Natural killer cell (primary cell): ENCODE data around the gene FIZ1. TPM values are rescaled to one million over a fixed set of nuclear protein-coding genes. Genes with fewer than 3 reads are reported as not detected.
A peak's percentile ranks its signal among the peaks of the same experiment; 100 is the strongest.

Experiments used
- ATAC-seq, 3 donors: fragments of 150-1000 bp in 2 of 3; fragments of 200-7000 bp in 1 of 3; cut with Tn5 transposase; 1 replicate in 1 of 3; 2 replicates in 2 of 3; pipeline ENCODE4 v1.10.0; 2021; ENCODE audit warnings: mild to moderate bottlenecking in 2 of 3, moderate library complexity in 2 of 3
- DNase-seq, 2 donors: peaks; one replicate each; pipeline versions ENCODE4 v3.0.0 to v3.0.0-alpha.2; 2013 to 2021; ENCODE audit warnings: mixed read lengths in 1 of 2
- H3K27ac ChIP-seq: one replicate; pipeline ENCODE4 v1.5.1; 2013; ENCODE audit warnings: mild to moderate bottlenecking, low read length
- H3K27me3 ChIP-seq: one replicate; pipeline ENCODE4 v1.6.1; 2013; ENCODE audit warnings: low read length; ENCODE audit not compliant: control insufficient read depth, insufficient read depth
- H3K36me3 ChIP-seq: one replicate; pipeline ENCODE4 v1.6.1; 2013; ENCODE audit warnings: low read length; ENCODE audit not compliant: control insufficient read depth, insufficient read depth
- H3K4me1 ChIP-seq: one replicate; pipeline ENCODE4 v1.6.1; 2013; ENCODE audit warnings: low read length; ENCODE audit not compliant: control insufficient read depth, insufficient read depth
- H3K4me3 ChIP-seq: one replicate; pipeline ENCODE4 v1.5.1; 2013; ENCODE audit warnings: low read length
- H3K9me3 ChIP-seq: one replicate; pipeline ENCODE4 v1.6.1; 2013; ENCODE audit warnings: low read length; ENCODE audit not compliant: control insufficient read depth, insufficient read depth
- H3K27ac Mint-ChIP-seq, 2 donors: one replicate each; pipeline ENCODE4 v1.8.0; 2022; ENCODE audit warnings: mild to moderate bottlenecking in 2 of 2, mixed read lengths in 2 of 2, moderate library complexity in 1 of 2
- H3K27me3 Mint-ChIP-seq, 2 donors: one replicate each; pipeline ENCODE4 v1.8.0; 2022; ENCODE audit warnings: low read depth in 2 of 2, mixed read lengths in 2 of 2
- H3K36me3 Mint-ChIP-seq: one replicate; pipeline ENCODE4 v1.8.0; 2022; ENCODE audit warnings: mixed read lengths
- H3K4me1 Mint-ChIP-seq, 2 donors: one replicate each; pipeline ENCODE4 v1.8.0; 2022; ENCODE audit warnings: mixed read lengths in 2 of 2
- H3K4me3 Mint-ChIP-seq: one replicate; pipeline ENCODE4 v1.8.0; 2022; ENCODE audit warnings: mild to moderate bottlenecking, moderate library complexity, mixed read lengths
- H3K9me3 Mint-ChIP-seq, 2 donors: one replicate each; pipeline ENCODE4 v1.8.0; 2022; ENCODE audit warnings: mixed read lengths in 2 of 2
- CTCF ChIP-seq: fragments of 200-600 bp; IDR thresholded peaks from one replicate; pipeline ENCODE4 v1.8.0; 2022; ENCODE audit warnings: antibody characterized with exemption
- WGBS: methylation state at CpG from one replicate; pipeline ENCODE4 v1.1.7; 2013; ENCODE audit warnings: missing lambda C conversion rate; ENCODE audit not compliant: insufficient coverage; 5-methylcytosine and 5-hydroxymethylcytosine counted together
- intact Hi-C: fragments of 100-400 bp; cut with micrococcal nuclease; formaldehyde crosslinking; loops from one replicate; pipeline ENCODE4 v1.14.2; 2022
- total RNA-seq, 4 donors: library from RNA; stranded (reverse); fragments of 120-200 nt in 1 of 4; gene quantifications; one replicate each; pipeline versions ENCODE4 v1.2.3 to v1.2.4, GENCODE V29; 2013 to 2022

The FIZ1 gene
- total RNA-seq, 3 donors from 2014 or later (not counting 1 experiment from before 2014, with no cell fraction given), result 8.5 to 18.2 (median 10.3) TPM

- Histone ChIP-seq H3K9me3 (no peaks in the 10 kb centered on the region), H3K27ac (peak overlapping the region; percentile 68), H3K4me1 (peaks cover 63% of the 10 kb centered on the region), H3K36me3 (peaks cover 13% of the 10 kb centered on the region), H3K27me3 (no peaks in the 10 kb centered on the region), H3K4me3 (peak overlapping the region; percentile 63)
- no peak for TF ChIP-seq CTCF
- Mint-ChIP-seq H3K4me3 (peak overlapping the region; percentile 96), H3K27ac (peak overlapping the region; percentile 80 to 96), H3K9me3 (no peaks in the 10 kb centered on the region), H3K27me3 (no peaks in the 10 kb centered on the region), H3K36me3 (no peaks in the 10 kb centered on the region), H3K4me1 (peaks cover 36 to 54% of the 10 kb centered on the region in 2 donors)
- WGBS, result 1% methylated on average over 65 of the region's 65 CpGs
- no peak for ATAC-seq
- intact Hi-C loops, result loop anchor here (2.0 to 5.0 kb wide), 2 partner anchors 35 to 62 kb away; partner anchors contain the start of genes ZNF579 and ZNF865
- peak in 1 of 2 donors; percentile 57 for DNase-seq
These were observed 43.1 kb upstream of the FIZ1 start for GRCh38 chr19:55642153-55643002.

GRCh38 chr19:55641426-55642152 is 42.3 kb upstream of the FIZ1 start:
- DNase-seq, result peak in 1 of 2 donors; percentile 68
- H3K36me3 Mint-ChIP-seq, result no peaks in the 10 kb centered on the region
- H3K9me3 Mint-ChIP-seq, result no peaks in the 10 kb centered on the region
- ATAC-seq, result no peak
- Histone ChIP-seq H3K4me1 (peaks cover 62% of the 10 kb centered on the region), H3K36me3 (peaks cover 13% of the 10 kb centered on the region), H3K27me3 (no peaks in the 10 kb centered on the region), H3K27ac (peak overlapping the region; percentile 68), H3K9me3 (no peaks in the 10 kb centered on the region), H3K4me3 (peak overlapping the region; percentile 60)
- WGBS, result under 1% methylated on average over 25 of the region's 25 CpGs
- peak overlapping the region; percentile 88 for H3K4me3 Mint-ChIP-seq
- no peak for TF ChIP-seq CTCF
- intact Hi-C loops, result loop anchor here (2.0 to 5.0 kb wide), 2 partner anchors 34 to 61 kb away; partner anchors contain the start of genes ZNF579 and ZNF865
- H3K27me3 Mint-ChIP-seq, result no peaks in the 10 kb centered on the region
- peak overlapping the region; percentile 61 to 96 for H3K27ac Mint-ChIP-seq
- H3K4me1 Mint-ChIP-seq, result peaks cover 39 to 59% of the 10 kb centered on the region in 2 donors

- Mint-ChIP-seq H3K9me3 (no peaks in the 10 kb centered on the region), H3K36me3 (no peaks in the 10 kb centered on the region), H3K27me3 (no peaks in the 10 kb centered on the region), H3K4me3 (peak within 1 kb of the TSS; percentile 88), H3K27ac (peak within 1 kb of the TSS; percentile 76 to 96), H3K4me1 (peaks cover 47 to 67% of the 10 kb centered on the region in 2 donors)
- no peak for TF ChIP-seq CTCF
- DNase-seq (peak; percentile 59 to 76), ATAC-seq (peak; percentile 38 to 53 (median 43))
- Histone ChIP-seq H3K4me3 (peak within 1 kb of the TSS; percentile 60), H3K4me1 (peaks cover 70% of the 10 kb centered on the region), H3K9me3 (no peaks in the 10 kb centered on the region), H3K36me3 (peaks cover 13% of the 10 kb centered on the region), H3K27me3 (no peaks in the 10 kb centered on the region), H3K27ac (peak within 1 kb of the TSS; percentile 76)
- WGBS, result under 1% methylated on average over 89 of the region's 89 CpGs
- intact Hi-C loops, result loop anchor here (5.0 kb wide), 1 partner anchor 34 kb away; the partner anchor contains the start of gene ZNF865
These were observed 41.5 kb upstream of the FIZ1 start, which contains the start of gene ZNF580 for GRCh38 chr19:55640577-55641425. Gene ZNF580 (plus strand): TSS chr19:55641002. CDS start chr19:55642509, 1,507 bp downstream.
